CD4-positive, alpha-beta T cell treated with Interleukin-15 for 1 hour (primary cell): ENCODE results near the gene ELOVL5.

ENCODE experiments used
- DNase-seq: peaks from one replicate; pipeline ENCODE4 v3.0.0-alpha.2; 2020

Gene ELOVL5

DNA sequence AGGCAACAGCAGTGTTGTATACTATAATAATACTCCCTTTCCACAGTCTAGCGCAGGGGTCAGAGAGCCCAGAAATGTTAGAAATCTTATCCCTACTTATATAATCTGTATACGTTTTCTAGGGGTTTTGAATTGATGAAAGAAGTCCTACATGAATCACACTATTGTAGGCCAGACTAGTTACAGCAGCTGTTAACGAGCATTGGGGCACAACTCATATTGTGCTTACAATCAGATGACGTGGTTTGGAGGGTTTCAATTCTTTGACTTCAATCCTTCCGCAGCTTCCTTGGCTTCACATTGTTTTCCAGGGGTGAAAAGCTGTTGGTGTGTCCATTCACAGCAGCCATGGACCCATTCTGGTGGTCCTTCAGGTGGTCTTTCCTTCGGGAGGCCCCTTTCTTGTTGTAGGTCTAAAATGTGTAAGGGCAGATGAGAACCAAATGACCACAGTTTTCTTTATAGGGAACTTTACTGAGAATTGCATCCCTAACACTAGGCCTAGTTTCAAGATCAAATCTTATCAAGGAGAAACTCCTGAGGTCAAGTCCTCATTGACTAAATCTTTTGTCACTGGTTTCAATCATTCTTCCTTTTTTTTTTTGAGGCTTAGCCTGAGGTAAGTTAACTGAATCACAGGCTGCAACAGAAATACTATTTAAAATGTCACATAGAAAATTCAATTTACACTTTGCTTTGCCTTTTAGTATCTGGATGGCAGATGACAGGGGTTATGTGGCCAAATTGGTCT is 79.7 kb downstream of the ELOVL5 start:
- no peak for DNase-seq

DNA sequence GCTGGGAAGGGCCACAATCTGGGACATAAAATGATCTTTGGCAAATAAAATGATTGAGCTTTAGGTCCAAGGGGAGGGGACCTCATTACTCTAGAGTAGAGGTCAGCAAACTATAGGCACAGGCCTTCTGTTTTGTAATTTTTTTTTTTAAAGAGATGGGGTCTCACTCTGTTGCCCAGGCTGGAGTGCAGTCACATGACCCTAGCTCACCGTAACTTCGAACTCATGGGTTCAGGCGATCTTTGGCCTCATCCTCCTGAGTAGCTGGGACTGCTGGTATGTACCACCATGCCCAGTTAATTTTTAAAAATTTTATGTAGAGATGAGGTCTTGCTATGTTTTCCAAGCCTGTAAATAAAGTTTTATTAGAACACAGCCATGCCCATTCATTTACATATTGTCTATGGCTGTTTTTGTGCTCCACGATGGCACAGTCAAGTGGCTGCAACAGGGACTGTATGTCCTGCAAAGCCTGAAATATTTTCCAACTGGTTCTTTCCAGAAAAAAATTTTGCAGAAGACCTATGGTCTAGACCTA is 82.1 kb downstream of the ELOVL5 start:
- DNase-seq = no peak

DNA sequence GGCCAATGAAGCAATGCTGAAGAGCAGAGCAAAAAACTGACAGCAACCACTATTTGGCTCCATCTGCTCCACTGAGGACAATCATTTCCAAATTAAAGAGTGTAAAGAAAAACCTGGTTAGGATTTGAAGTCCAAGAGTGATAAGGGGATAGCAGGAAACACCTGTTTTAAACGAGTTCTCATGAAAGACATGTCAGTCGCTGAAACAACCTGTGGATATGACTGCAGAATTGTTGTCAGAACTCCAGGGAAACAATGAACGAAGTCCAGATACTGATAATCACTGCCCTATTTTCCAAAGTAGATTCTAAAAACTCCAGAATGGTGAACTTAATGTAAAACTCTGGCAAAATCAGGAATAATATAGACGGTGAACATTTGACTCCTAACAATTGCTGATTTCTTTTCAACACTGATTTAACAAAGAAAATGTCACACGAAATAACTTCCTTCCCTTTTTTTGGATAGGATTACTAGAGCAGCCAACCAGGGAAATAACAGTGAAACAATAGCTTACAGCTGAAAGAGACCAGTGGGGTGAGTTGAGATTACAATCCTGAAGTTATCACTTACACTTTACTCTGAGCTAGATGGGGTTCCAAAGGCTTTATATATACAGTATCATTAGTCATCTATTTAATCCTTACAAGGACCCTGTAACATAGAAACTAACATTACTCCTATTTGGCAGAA is 83.7 kb downstream of the ELOVL5 start:
- no peak for DNase-seq

DNA sequence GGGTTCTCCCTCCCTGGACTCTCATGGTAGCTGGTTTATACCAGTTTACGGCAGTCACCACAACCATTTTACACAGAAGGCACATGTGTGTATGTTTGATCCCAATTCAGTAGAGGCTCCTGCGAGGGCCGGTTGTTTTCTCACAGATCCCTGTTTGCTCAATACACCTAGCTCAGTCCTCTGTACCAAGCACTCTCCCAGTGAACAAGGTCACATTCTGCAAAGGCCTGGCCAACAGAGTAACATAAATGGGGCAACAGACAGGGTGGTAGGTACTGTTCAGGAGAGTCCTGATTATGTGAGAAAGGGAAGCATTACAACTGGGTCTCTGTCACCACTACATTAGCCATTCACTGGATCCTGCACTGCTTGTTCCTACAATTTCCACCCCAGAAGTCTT is 84.4 kb downstream of the ELOVL5 start:
- no peak for DNase-seq

DNA sequence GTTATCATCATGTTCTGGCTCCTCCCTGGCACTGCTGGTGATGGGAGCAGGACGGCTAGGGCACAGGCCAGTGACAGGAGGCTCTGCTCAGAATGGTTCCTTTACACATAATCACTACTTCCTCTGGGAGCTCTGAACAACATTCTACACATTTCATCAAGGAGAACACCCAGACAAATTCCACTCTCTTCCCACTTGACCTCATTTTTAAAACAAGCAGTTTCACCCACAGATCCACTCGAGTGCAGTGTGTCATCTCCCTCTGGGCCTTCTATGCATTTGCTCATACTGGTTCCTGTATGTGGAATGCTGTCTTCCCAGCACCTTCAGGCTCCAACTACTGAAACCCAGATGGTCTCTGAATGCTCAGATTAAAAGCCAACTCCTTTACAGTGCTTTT is 84.8 kb downstream of the ELOVL5 start:
- no peak for DNase-seq

DNA sequence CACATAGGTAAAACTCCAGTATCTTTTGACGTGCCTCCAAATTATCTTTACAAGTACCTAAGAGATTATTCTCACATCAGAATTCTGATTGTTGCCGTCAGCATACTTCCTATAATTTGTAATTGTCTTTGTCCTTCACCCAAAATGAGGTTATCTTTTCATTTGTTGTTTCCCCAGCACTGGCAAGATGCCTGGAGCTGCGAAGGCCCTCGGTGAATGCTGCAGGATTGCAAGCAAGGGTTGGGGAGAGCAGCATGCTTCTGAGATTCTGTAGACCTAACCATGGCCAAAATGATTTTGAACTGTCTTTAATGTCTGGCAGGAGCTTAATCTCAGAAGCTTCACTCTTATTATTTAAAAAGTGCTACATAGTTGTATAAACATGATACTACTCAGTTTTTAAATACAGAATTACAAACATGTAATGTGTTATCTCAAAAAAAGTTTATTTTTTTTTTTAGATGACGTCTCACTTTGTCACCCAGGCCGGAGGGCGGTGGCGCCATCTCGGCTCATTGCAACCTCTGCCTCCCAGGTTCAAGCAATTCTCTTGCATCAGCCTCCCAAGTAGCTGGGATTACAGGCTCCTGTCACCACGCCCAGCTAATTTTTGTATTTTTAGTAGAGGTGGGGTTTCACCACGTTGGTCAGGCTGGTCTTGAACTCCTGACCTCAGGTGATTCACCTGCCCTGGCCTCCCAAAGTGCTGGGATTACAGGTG is 88.7 kb downstream of the ELOVL5 start:
- DNase-seq = no peak

DNA sequence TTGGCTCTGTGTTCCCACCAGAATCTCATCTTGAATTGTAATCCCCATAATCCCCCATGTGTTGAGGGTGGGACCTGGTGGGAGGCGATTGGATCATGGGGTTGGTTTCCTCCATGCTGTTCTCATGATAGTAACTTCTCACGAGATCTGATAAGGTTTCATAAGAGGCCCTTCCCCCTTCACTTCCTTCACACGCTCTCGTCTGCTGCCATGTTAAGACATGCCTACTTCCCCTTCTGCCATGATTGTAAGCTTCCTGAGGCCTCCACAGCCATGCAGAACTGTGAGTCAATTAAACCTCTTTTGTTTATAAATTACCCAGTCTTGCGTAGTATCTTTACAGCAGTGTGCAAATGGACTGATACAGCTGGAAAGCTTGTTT is 90.0 kb downstream of the ELOVL5 start:
- DNase-seq = no peak

DNA sequence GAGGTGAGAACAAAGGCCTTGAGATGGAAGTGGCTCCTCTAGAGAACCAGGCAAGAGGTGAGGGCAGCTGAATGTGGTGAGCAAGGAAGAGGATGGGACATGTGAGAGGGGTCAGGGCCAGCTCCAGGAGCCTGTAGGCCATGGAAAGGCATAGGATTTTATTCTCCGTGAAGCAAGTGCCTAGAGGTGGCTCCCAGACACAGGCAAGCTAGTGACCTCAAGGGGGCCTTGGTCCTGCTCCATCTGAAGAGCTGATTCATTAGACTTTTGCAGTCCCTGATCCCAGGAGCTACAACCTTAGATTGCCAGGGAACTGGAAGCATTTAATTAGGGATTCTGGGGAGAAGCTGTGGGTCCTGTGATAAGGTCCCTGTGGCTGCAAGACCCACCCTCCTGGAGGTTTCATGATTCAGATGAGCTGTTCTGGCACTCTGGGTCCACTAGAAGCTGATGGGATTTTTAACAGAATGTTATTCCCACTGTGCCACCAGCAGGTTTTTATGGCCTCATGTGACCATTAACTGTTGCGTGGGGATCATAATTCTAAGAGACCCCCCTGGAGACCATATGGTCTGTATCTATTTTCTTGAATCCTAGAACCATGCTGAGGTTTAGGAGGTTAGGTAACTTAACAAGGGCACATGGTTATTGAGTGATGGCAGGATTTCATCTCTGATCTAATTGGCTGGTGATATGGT is 90.5 kb downstream of the ELOVL5 start:
- no peak for DNase-seq

DNA sequence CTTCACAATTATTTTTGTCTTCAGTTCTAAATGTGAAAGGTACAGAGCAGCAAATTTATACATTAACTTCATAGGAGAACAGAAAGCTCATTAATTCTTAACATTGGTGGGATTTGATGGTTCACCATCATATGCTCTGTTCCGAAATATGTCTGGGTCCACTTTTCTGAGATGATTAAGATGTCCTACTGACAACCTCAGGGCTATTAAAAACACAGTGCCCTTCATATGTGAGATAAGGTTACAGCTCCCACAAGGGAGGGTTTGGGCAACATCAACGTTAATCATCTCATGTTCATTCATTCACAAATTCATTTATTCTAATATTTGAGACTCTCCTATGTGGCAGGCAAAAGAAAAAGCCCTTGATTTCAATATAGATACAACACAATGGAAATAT is 91.2 kb downstream of the ELOVL5 start:
- no peak for DNase-seq

DNA sequence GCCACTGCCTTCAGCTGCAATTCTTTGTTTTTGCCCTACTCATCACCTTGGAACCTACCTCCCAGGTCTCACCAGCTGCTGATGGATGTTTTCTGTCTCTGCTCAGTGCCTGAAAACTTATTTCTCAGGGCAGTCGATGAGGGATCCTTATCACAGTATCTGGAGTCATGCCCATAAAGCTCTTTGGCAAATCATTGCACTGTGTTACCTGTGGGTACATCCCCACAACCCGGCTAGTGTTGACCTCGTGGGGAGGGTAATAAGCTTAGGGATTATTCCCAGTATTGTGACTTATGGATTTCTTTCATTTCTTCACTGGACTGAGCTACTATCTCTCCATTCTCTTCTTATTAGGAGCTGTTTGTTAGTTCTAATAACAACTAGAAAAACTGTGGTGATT is 91.7 kb downstream of the ELOVL5 start:
- DNase-seq = no peak

DNA sequence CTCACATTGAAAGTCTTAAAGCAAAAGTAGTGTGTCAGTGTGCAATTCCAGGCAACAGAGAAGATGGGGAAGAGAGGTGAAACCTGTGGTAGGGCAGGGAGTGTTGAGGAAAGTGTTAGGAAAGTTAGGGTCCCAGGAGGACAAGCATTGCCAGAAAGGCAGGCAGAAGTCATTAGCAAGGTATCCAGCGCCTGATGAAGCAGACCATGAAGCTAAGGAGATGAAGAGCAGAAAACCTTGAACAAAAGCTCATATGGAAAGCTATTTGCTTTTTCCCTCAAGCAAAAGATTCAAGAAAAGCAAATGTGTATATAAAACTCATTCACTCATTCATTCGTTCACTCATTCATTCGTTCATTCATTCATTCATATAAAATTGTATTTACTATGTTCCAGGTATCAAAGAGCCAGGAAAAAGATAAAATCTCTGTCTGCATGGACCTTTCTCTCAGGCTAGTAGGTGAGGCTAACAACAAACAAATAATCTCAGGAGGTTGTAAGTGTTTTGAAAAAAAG is 96.5 kb downstream of the ELOVL5 start:
- no peak for DNase-seq

DNA sequence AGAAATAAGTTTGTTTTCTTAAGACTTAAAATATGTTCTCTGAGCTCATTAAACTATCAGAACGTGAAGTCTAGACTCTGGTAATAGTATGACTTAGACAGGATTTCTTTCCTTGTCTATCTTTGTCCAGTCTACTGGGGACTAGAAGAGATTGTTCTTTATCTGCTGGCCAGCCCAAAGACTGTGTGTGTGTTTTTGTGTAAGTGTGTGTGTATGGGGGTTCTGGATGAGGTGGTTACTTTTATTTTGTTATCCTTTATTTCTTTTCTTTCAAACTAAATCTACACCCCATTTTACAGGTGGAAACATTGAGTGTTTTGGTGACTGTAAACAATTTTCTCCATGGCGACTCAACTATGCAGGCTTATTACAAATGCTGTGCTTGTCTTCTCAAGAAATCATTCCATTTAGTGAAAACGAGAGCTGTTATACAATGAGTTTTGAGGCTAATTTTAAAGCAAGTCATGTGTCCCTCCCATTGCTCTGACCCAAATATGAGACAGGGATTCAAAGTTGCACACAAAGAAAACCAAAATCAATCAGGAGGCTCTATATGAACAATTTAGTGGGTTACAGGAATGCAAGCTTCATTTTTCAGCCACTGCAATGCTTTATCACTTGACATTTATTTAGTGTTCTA is 97.6 kb downstream of the ELOVL5 start:
- DNase-seq = no peak

DNA sequence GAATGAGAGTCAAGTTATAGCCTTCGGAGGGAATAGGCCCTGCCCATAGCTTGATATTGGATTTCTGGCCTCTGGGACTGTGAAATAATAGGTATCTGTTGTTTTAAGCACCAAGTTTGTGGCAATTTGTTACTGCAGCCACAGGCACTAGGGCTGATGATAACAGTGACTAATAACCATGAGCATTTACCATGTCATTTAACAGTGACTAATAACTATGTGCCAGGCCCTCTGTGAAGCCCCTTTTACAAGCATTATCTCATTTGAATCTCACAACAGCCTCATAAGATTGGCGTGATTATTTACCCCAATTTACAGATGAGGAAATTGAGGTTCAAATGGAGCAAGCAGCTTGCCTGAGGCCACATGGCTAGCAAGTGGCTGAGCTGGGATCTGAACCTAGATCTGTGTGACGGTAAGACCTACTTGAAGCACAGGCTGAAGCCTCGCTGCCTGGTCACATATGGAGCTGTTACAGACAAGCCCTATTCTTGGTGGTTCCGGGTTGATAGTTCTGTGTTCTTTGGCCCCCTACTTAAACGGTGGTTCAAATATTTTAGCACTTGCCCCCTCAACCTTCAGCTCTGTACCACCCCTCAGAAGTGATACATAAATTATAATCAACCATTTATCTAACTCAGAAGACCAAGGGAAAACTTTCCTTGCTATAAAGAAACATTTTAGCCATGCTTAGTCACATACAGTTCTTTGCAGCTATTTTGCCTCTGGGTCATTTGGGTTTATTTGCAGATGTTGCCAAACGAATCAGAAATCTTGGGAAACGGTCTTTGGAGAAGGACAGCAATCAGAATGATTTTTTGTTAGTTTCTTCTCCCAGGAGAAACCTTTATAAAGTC is 98.3 kb downstream of the ELOVL5 start:
- no peak for DNase-seq

DNA sequence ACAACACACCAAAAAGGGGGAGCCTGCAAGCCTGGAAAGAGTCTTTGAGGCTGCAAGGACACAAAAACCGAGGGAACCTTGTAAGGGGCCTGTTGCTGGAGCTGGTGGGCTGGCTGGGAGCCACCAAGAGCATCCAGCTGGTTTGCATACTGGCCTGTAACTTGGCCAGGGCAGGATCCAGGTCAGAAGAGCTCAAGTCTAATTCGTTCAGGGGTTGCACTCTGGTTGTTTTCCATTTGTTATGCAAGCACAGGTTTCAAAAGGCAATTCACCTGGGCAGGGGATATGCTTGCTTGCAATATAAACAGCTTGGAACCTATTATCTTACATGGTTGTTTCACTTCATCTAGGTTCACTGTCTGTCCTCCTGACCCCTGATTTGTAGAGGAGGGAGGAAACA is 101.8 kb downstream of the ELOVL5 start:
- no peak for DNase-seq

DNA sequence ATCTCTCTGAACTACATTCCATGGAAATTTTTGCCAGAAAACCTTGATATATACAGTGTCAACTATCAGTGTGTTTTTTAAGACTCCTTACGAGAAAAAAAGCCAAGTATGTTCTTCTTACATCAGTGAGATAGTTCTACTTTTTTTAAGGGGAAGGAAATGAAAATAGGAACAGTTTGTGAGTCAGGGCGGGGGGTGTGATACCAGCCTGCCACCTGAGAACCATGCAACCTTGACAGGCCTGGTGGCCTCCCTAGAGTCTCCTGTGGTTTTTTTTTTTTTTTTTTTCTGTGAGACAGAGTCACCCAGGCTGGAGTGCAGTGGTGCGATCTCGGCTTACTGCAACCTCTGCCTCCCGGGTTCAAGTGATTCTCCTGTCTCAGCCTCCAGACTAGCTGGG is 103.8 kb downstream of the ELOVL5 start:
- DNase-seq = peak; percentile 82

DNA sequence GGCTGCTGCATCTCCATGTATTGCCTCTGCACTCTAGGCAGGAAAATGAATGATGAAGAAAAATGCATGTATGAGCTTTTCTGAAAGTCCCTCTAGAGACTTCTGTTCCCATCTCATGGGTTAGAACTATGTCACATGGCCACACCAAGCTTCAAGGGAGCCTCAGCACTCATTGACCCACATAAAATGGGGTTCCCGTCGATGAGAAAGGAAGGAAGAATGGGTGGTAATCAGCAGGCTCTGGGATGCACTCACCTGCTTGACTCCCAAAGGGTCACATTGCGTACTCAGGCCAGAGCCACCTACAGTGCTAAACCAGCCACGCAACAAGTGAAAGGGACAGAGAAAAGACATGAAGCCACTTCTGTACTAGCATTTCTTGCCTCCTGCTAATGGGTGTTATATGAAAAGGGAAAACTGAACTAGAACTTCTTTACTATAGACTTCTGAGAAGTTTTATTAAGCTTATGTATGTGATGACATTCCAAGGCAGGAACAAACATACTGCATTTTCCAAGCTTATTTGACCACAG is 104.3 kb downstream of the ELOVL5 start:
- DNase-seq = no peak

DNA sequence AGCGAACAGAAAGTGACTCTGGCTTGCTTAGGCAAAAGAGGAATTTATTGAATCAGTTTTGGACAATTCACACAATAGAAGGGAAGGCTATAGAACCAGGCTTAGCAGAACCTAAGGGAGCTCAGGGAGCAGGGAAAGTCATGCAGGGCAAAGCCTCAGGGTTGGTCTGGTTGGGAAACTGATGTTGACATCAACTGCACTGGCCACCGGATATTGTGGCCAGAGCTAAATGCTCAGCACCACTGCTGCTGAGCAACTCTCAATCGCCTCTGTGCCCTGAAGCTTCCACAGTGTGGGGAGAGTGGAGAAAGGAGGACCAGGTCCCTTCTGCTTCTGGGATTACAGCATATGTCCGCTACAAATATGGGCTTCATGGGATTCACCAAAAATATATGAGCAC is 106.8 kb downstream of the ELOVL5 start:
- peak; percentile 26 for DNase-seq

DNA sequence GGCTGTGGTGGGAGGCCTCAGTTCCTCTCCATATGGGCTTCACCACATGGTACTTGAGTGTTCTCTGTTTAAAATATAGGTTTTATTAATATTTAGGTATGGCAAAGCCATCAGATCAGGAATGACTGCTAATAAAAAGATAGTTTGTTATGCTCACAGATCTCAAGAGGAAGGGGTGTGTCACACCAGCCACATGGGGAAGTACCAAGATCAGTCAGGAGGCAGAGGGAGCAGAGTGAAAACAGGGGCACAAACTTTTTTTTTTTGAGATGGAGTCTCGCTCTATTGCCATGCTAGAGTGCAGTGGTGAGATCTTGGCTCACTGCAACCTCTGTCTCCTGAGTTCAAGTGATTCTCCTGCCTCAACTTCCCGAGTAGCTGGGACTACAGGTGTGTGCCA is 108.0 kb downstream of the ELOVL5 start:
- DNase-seq = peak; percentile 58

DNA sequence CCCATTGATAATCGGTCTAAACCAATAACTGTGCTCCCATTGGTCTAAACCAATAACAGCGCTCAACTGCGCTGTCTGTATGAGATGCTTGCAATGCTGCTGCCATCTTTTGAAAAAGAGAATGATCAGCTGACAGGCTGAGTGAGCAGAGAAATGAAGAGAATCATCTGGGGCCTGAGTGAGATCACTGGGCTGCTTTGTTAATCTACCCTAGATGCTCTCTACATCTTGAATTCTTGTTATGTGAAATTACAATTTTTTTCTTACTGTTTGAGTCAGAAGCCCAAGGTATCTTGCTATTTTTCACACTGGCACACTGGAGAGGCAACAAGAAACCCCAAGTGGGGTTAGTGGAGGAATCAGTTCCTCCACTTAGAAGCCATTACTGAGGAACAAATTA is 108.6 kb downstream of the ELOVL5 start:
- DNase-seq = no peak

DNA sequence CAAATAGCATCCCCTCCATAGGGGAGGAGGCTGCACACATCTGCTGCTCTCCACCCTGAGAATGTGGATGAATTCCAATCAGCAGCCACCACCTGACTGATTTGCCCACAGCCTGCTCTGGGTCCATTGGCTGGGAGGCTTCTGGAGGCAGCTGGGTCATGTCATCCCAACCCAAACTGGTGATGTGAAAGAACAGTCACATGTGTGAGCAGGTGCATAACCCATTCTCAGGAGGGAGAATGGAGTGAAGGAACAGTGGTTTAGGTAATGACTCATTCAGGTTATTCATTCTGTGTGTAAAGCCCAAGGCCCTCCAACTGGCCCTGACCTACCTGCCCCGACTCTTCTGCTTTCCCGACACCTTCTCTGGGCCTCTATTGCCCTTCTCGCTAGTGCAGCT is 109.2 kb downstream of the ELOVL5 start:
- DNase-seq = no peak

DNA sequence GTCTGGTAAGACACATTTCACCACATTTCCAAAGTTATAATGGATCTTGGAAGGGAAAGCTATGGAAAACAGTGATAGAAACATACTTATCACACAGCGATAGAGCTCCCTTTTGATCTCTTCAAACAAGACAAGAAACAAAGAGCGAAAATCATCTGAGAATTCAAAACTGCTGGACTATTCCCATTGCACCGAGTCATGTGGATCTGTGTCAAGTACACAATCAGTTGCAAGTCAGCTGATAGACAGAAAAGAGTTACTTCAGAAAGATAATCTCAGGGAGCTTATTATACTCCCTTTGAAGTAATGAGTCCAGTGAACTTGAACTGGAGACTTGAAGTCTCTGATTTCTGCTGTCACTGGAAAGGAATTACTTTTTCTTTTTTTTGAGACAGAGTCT is 110.4 kb downstream of the ELOVL5 start:
- DNase-seq = no peak
